Peyer's patch (tissue), 4 donors: ENCODE measurements around the gene MMP17.
"Not testable (repeated sequence)": the region's sequence is repeated elsewhere in the genome, so short reads cannot be mapped to it uniquely, and the experiment has no call there.

Source experiments
- CTCF ChIP-seq, 6 experiments: fragments of 450-650 bp in 4 of 6; fragments of 200-600 bp in 2 of 6; sonication (generic) in 1 of 6; IDR thresholded peaks; one replicate each; pipeline ENCODE4 v1.5.1; 2017 to 2019; ENCODE audit warnings: antibody characterized with exemption in 6 of 6, mild to moderate bottlenecking in 3 of 6, moderate library complexity in 1 of 6
- POLR2A ChIP-seq, 2 donors: fragments of 450-650 bp; IDR thresholded peaks; one replicate each; pipeline ENCODE4 v1.5.1; 2017; ENCODE audit warnings: antibody characterized with exemption in 2 of 2, mild to moderate bottlenecking in 2 of 2, moderate library complexity in 2 of 2

GRCh38 chr12:131885076-131885475, 56.9 kb downstream of the MMP17 start:
- TF ChIP-seq CTCF, POLR2A (IDR thresholded peaks at IDR 0.05): not testable (repeated sequence)
